ENCODE data around the gene UBAC1.

Gene UBAC1

GRCh38 chr9:135931349-135931820 lies 29.8 kb downstream of the UBAC1 start:
- Histone ChIP-seq H3K27me3 (ENCODE audit: insufficient read depth, poor library complexity, severe bottlenecking) (no peaks in the 10 kb centered on the region), H3K27ac (replicated peaks) (no peak overlapping the region), H3K4me3 (replicated peaks; ENCODE audit: insufficient read depth, low read length) (no peak overlapping the region)
- TF ChIP-seq GABPA (IDR thresholded peaks at IDR 0.05; ENCODE audit: low read depth) (no peak), CTCF (IDR thresholded peaks at IDR 0.05; ENCODE audit: insufficient read depth, low read length) (no peak), POLR2AphosphoS5 (IDR thresholded peaks at IDR 0.05; ENCODE audit: low read depth) (no peak), REST (IDR thresholded peaks at IDR 0.05; ENCODE audit: insufficient replicate concordance, low read depth) (no peak), SPI1 (IDR thresholded peaks at IDR 0.05; ENCODE audit: borderline replicate concordance, low read depth) (no peak)
- no peak for DNase-seq (ENCODE audit: low read depth in 1 of 2, low spot score in 1 of 2)

- Histone ChIP-seq H3K4me3 (replicated peaks; ENCODE audit: insufficient read depth, low read length) (no peak overlapping the region), H3K27me3 (ENCODE audit: insufficient read depth, poor library complexity, severe bottlenecking) (no peaks in the 10 kb centered on the region), H3K27ac (replicated peaks) (no peak overlapping the region)
- no peak for DNase-seq (ENCODE audit: low read depth in 1 of 2, low spot score in 1 of 2)
- TF ChIP-seq REST (IDR thresholded peaks at IDR 0.05; ENCODE audit: insufficient replicate concordance, low read depth), result no peak
- TF ChIP-seq POLR2AphosphoS5 (IDR thresholded peaks at IDR 0.05; ENCODE audit: low read depth), result no peak
- TF ChIP-seq GABPA (IDR thresholded peaks at IDR 0.05; ENCODE audit: low read depth), result no peak
- TF ChIP-seq SPI1 (IDR thresholded peaks at IDR 0.05; ENCODE audit: borderline replicate concordance, low read depth), result no peak
- TF ChIP-seq CTCF (IDR thresholded peaks at IDR 0.05; ENCODE audit: insufficient read depth, low read length), result no peak
Measured at GRCh38 chr9:135930446-135931345, 30.5 kb downstream of the UBAC1 start.

GRCh38 chr9:135929656-135930445 lies 31.3 kb downstream of the UBAC1 start:
- TF ChIP-seq CTCF (IDR thresholded peaks at IDR 0.05; ENCODE audit: insufficient read depth, low read length), result no peak
- no peak for TF ChIP-seq REST (IDR thresholded peaks at IDR 0.05; ENCODE audit: insufficient replicate concordance, low read depth)
- TF ChIP-seq SPI1 (IDR thresholded peaks at IDR 0.05; ENCODE audit: borderline replicate concordance, low read depth), result no peak
- TF ChIP-seq GABPA (IDR thresholded peaks at IDR 0.05; ENCODE audit: low read depth), result no peak
- TF ChIP-seq POLR2AphosphoS5 (IDR thresholded peaks at IDR 0.05; ENCODE audit: low read depth), result no peak
- Histone ChIP-seq H3K27me3 (ENCODE audit: insufficient read depth, poor library complexity, severe bottlenecking) (no peaks in the 10 kb centered on the region), H3K4me3 (replicated peaks; ENCODE audit: insufficient read depth, low read length) (no peak overlapping the region), H3K27ac (replicated peaks) (no peak overlapping the region)
- DNase-seq (ENCODE audit: low read depth in 1 of 2, low spot score in 1 of 2), result no peak

Measured in HL-60 (cell line).